HepG2 (cell line): ENCODE measurements around the gene KLHL33. TPM values are rescaled to one million over a fixed set of nuclear protein-coding genes. Genes with fewer than 3 reads are reported as not detected.

ENCODE experiments used
- FOXA3 ChIP-seq: IDR thresholded peaks from 2 replicates; pipeline ENCODE4 v1.6.1; 2016; ENCODE audit warnings: missing genetic modification reagents, missing compliant biosample characterization
- GATAD2A ChIP-seq: IDR thresholded peaks from 2 replicates; pipeline ENCODE4 v1.6.1; 2016
- JARID2 ChIP-seq: sonication (generic); formaldehyde crosslinking; IDR thresholded peaks from 2 replicates; pipeline ENCODE4 v1.8.1; 2023; ENCODE audit warnings: missing genetic modification reagents, inconsistent platforms; ENCODE audit not compliant: insufficient replicate concordance
- KLF15 ChIP-seq: sonication (generic); formaldehyde crosslinking; IDR thresholded peaks from 2 replicates; pipeline ENCODE4 v1.8.1; 2023; ENCODE audit warnings: borderline replicate concordance, mild to moderate bottlenecking, inconsistent platforms, missing genetic modification reagents, mixed read lengths
- MEF2D ChIP-seq: sonication (generic); formaldehyde crosslinking; IDR thresholded peaks from 2 replicates; pipeline ENCODE4 v1.5.1; 2020; ENCODE audit warnings: mild to moderate bottlenecking, missing genetic modification reagents
- MIER2 ChIP-seq: IDR thresholded peaks from 2 replicates; pipeline ENCODE4 v1.6.1; 2016; ENCODE audit warnings: missing biosample characterization, missing genetic modification reagents
- MTA1 ChIP-seq: sonication (generic); formaldehyde crosslinking; IDR thresholded peaks from 2 replicates; pipeline ENCODE4 v1.4.0; 2020; ENCODE audit warnings: missing genetic modification reagents, mild to moderate bottlenecking, borderline replicate concordance
- NFRKB ChIP-seq: fragments of 450-650 bp; IDR thresholded peaks from 2 replicates; pipeline ENCODE4 v1.6.1; 2017
- NFYB ChIP-seq: sonication (generic); formaldehyde crosslinking; IDR thresholded peaks from 2 replicates; pipeline ENCODE4 v1.4.0; 2020; ENCODE audit warnings: missing genetic modification reagents
- PAWR ChIP-seq: sonication (generic); formaldehyde crosslinking; IDR thresholded peaks from 2 replicates; pipeline ENCODE4 v1.4.0; 2020; ENCODE audit warnings: missing genetic modification reagents, mild to moderate bottlenecking, borderline replicate concordance
- STAG1 ChIP-seq: sonication (generic); formaldehyde crosslinking; IDR thresholded peaks from 2 replicates; pipeline ENCODE4 v1.4.0; 2020; ENCODE audit warnings: missing genetic modification reagents
- XBP1 ChIP-seq: sonication (generic); formaldehyde crosslinking; IDR thresholded peaks from 2 replicates; pipeline ENCODE4 v1.5.0; 2020; ENCODE audit warnings: missing genetic modification reagents
- ZNF282 ChIP-seq: fragments of 450-650 bp; IDR thresholded peaks from 2 replicates; pipeline ENCODE4 v1.6.1; 2018; ENCODE audit not compliant: partially characterized antibody
- ZNF343 ChIP-seq: sonication (generic); formaldehyde crosslinking; IDR thresholded peaks from 2 replicates; pipeline ENCODE4 v1.4.0; 2020; ENCODE audit warnings: mild to moderate bottlenecking, missing genetic modification reagents
- ZNF562 ChIP-seq: sonication (generic); formaldehyde crosslinking; IDR thresholded peaks from 2 replicates; pipeline ENCODE4 v1.8.0; 2022; ENCODE audit warnings: missing genetic modification reagents, borderline replicate concordance
- ZNF564 ChIP-seq: sonication (generic); formaldehyde crosslinking; IDR thresholded peaks from 2 replicates; pipeline ENCODE4 v1.8.1; 2023; ENCODE audit warnings: mild to moderate bottlenecking, missing genetic modification reagents
- ZNF629 ChIP-seq: sonication (generic); formaldehyde crosslinking; conservative IDR thresholded peaks from 2 replicates; pipeline ENCODE4 v1.5.0; 2020; ENCODE audit warnings: missing genetic modification reagents
- ZNF703 ChIP-seq: sonication (generic); formaldehyde crosslinking; IDR thresholded peaks from 2 replicates; pipeline ENCODE4 v1.5.1; 2020; ENCODE audit warnings: missing genetic modification reagents, mild to moderate bottlenecking, moderate library complexity, borderline replicate concordance
- ZNF713 ChIP-seq: sonication (generic); formaldehyde crosslinking; IDR thresholded peaks from 2 replicates; pipeline ENCODE4 v1.4.0; 2020; ENCODE audit warnings: mild to moderate bottlenecking, missing genetic modification reagents
- ZNF747 ChIP-seq: sonication (generic); formaldehyde crosslinking; IDR thresholded peaks from 2 replicates; pipeline ENCODE4 v1.8.1; 2023; ENCODE audit warnings: missing genetic modification reagents, mild to moderate bottlenecking, borderline replicate concordance
- ZNF780A ChIP-seq: sonication (generic); formaldehyde crosslinking; IDR thresholded peaks from 2 replicates; pipeline ENCODE4 v1.8.0; 2022; ENCODE audit warnings: mild to moderate bottlenecking, missing genetic modification reagents, moderate library complexity
- ZSCAN20 ChIP-seq: sonication (generic); formaldehyde crosslinking; IDR thresholded peaks from 2 replicates; pipeline ENCODE4 v1.4.0; 2020; ENCODE audit warnings: missing genetic modification reagents, mild to moderate bottlenecking, borderline replicate concordance
- ZSCAN22 ChIP-seq: sonication (generic); formaldehyde crosslinking; IDR thresholded peaks from 2 replicates; pipeline ENCODE4 v1.4.0; 2020; ENCODE audit warnings: mild to moderate bottlenecking, missing genetic modification reagents
- polyA plus RNA-seq, 8 experiments: library from polyadenylated mRNA; depleted of rRNA in 3 of 8; stranded (reverse) in 7 of 8; unstranded in 1 of 8; fragments of >200 nt; fragmentation: Illumina TruSeq in 4 of 8; extraction: Trizol in 4 of 8; gene quantifications; 2 replicates each; pipeline versions ENCODE4 v1.2.1 to v1.2.3, GENCODE V29; 2011 to 2016; ENCODE audit warnings: low read depth in 4 of 8, missing spikeins in 1 of 8, mixed read lengths in 1 of 8; ENCODE audit not compliant: insufficient read depth in 1 of 8
- total RNA-seq, 5 experiments: library from RNA; depleted of rRNA; stranded (reverse); fragments of >200 nt; fragmentation: Illumina TruSeq; extraction: Trizol; gene quantifications; 2 replicates each; pipeline ENCODE4 v1.2.3, GENCODE V29; 2016; ENCODE audit warnings: low read depth in 1 of 5
- TF ChIP-seq, protein P1 (sequence below): sonication (generic); formaldehyde crosslinking; IDR thresholded peaks from 2 replicates; pipeline ENCODE4 v1.8.1; 2023; ENCODE audit warnings: mild to moderate bottlenecking, missing genetic modification reagents, borderline replicate concordance
- TF ChIP-seq, protein P2 (sequence below): sonication (generic); formaldehyde crosslinking; IDR thresholded peaks from 2 replicates; pipeline ENCODE4 v1.4.0; 2020; ENCODE audit warnings: missing genetic modification reagents, borderline replicate concordance
- TF ChIP-seq, protein P3 (sequence below): sonication (generic); formaldehyde crosslinking; IDR thresholded peaks from 2 replicates; pipeline ENCODE4 v1.8.0; 2022; ENCODE audit warnings: mild to moderate bottlenecking, missing genetic modification reagents, moderate library complexity
- TF ChIP-seq, protein P4 (sequence below): sonication (generic); formaldehyde crosslinking; IDR thresholded peaks from 2 replicates; pipeline ENCODE4 v1.4.0; 2020; ENCODE audit warnings: missing genetic modification reagents

Gene KLHL33
- total and polyA plus RNA-seq, 2 of the 13 experiments (the other 11 are each of a cell fraction or from before 2014, with no cell fraction given): not detected

DNA sequence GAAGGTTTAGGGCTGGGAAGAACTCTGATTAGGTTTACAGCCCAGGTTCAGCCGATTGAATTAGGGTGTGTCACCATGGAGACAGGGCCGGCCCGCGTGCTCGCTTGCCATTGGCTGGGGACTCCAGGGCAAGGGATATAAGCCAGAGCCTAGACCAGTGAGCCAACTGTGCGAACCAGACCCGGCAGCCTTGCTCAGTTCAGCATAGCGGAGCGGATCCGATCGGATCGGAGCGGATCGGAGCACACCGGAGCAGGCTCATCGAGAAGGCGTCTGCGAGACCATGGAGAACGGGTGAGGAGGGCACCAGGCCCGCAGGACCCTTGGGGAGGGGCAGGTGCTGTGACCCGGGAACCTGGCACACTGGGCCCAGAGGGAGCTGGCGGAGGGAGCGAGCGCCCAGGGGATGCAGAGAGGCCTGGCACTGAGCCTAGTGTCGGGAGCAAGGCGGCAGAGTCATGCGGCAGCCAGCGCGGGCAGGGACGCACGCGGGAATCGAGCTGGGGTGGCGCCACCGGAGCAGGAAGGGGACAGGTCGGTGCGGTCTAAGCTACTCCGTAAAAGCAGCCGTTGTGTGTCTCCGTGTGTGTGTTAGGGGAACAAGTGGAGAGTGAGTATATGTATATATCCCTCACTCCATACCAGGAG, 33.4 kb upstream of the KLHL33 start, which contains the start of gene PNP (continued):
- TF ChIP-seq ZSCAN22 (0 out of 2 replicates have a peak, but pooled peaks have one; percentile 12), STAG1 (CRISPR knock-in tag) (no peak; the same call in 1 of the 2 replicates), JARID2 (no peak), ZNF747 (CRISPR knock-in tag) (no peak), FOXA3 (CRISPR knock-in tag) (peak; percentile 34; the same call in 1 of the 2 replicates), MEF2D (CRISPR knock-in tag) (peak; percentile 60; the same call in 1 of the 2 replicates), ZNF562 (CRISPR knock-in tag) (no peak), XBP1 (CRISPR knock-in tag) (no peak), ZNF564 (CRISPR knock-in tag) (no peak), GATAD2A (CRISPR knock-in tag) (peak; percentile 84), ZNF629 (peak; percentile 47; the same call in 1 of the 2 replicates), PAWR (CRISPR knock-in tag) (no peak), MTA1 (CRISPR knock-in tag) (peak; percentile 85), ZNF713 (CRISPR knock-in tag) (0 out of 2 replicates have a peak, but pooled peaks have one; percentile 61), NFRKB (no peak), ZNF343 (CRISPR knock-in tag) (peak; percentile 96; the same call in 1 of the 2 replicates), MIER2 (CRISPR knock-in tag) (no peak), NFYB (CRISPR knock-in tag) (peak; percentile 71), ZSCAN20 (CRISPR knock-in tag) (no peak), ZNF703 (CRISPR knock-in tag) (no peak), ZNF780A (CRISPR knock-in tag) (peak; percentile 88; the same call in 1 of the 2 replicates), ZNF282 (no peak), KLF15 (CRISPR knock-in tag) (no peak)
- TF ChIP-seq, protein P1, sequence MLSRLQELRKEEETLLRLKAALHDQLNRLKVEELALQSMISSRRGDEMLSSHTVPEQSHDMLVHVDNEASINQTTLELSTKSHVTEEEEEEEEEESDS (CRISPR knock-in tag): no peak
- TF ChIP-seq, protein P2, sequence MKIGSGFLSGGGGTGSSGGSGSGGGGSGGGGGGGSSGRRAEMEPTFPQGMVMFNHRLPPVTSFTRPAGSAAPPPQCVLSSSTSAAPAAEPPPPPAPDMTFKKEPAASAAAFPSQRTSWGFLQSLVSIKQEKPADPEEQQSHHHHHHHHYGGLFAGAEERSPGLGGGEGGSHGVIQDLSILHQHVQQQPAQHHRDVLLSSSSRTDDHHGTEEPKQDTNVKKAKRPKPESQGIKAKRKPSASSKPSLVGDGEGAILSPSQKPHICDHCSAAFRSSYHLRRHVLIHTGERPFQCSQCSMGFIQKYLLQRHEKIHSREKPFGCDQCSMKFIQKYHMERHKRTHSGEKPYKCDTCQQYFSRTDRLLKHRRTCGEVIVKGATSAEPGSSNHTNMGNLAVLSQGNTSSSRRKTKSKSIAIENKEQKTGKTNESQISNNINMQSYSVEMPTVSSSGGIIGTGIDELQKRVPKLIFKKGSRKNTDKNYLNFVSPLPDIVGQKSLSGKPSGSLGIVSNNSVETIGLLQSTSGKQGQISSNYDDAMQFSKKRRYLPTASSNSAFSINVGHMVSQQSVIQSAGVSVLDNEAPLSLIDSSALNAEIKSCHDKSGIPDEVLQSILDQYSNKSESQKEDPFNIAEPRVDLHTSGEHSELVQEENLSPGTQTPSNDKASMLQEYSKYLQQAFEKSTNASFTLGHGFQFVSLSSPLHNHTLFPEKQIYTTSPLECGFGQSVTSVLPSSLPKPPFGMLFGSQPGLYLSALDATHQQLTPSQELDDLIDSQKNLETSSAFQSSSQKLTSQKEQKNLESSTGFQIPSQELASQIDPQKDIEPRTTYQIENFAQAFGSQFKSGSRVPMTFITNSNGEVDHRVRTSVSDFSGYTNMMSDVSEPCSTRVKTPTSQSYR (CRISPR knock-in tag): no peak
- TF ChIP-seq, protein P3, sequence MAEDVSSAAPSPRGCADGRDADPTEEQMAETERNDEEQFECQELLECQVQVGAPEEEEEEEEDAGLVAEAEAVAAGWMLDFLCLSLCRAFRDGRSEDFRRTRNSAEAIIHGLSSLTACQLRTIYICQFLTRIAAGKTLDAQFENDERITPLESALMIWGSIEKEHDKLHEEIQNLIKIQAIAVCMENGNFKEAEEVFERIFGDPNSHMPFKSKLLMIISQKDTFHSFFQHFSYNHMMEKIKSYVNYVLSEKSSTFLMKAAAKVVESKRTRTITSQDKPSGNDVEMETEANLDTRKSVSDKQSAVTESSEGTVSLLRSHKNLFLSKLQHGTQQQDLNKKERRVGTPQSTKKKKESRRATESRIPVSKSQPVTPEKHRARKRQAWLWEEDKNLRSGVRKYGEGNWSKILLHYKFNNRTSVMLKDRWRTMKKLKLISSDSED: no peak
- TF ChIP-seq, protein P4, sequence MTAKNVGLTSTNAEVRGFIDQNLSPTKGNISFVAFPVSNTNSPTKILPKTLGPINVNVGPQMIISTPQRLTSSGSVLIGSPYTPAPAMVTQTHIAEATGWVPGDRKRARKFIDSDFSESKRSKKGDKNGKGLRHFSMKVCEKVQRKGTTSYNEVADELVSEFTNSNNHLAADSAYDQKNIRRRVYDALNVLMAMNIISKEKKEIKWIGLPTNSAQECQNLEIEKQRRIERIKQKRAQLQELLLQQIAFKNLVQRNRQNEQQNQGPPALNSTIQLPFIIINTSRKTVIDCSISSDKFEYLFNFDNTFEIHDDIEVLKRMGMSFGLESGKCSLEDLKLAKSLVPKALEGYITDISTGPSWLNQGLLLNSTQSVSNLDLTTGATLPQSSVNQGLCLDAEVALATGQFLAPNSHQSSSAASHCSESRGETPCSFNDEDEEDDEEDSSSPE (CRISPR knock-in tag): peak; percentile 57
